ENCODE results near the gene GOLGA8N.
"Not testable (repeated sequence)": the region's sequence is repeated elsewhere in the genome, so short reads cannot be mapped to it uniquely, and the experiment has no call there.

DNA sequence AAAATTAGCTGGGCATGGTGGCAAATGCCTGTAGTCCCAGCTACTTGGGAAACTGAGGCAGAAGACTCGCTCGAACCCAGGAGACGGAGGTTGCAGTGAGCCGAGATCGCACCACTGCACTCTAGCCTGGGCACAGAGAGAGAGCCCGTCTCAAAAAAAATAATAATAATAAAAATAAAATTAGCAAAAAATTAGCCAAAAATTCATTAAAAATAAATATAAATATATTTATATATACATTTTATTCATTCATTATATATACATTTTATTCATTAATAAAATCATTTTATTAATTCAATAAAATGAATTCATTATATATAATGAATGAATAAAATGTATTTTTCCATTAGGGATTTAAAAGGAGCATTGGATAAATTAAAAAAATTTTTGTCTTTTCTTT, 31.1 kb upstream of the GOLGA8N start:
- TF ChIP-seq, protein P1, sequence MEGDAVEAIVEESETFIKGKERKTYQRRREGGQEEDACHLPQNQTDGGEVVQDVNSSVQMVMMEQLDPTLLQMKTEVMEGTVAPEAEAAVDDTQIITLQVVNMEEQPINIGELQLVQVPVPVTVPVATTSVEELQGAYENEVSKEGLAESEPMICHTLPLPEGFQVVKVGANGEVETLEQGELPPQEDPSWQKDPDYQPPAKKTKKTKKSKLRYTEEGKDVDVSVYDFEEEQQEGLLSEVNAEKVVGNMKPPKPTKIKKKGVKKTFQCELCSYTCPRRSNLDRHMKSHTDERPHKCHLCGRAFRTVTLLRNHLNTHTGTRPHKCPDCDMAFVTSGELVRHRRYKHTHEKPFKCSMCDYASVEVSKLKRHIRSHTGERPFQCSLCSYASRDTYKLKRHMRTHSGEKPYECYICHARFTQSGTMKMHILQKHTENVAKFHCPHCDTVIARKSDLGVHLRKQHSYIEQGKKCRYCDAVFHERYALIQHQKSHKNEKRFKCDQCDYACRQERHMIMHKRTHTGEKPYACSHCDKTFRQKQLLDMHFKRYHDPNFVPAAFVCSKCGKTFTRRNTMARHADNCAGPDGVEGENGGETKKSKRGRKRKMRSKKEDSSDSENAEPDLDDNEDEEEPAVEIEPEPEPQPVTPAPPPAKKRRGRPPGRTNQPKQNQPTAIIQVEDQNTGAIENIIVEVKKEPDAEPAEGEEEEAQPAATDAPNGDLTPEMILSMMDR (IDR thresholded peaks at IDR 0.05) = not testable (repeated sequence)
- not testable (repeated sequence) for TF ChIP-seq POLR2A (IDR thresholded peaks at IDR 0.05)
